Transverse colon (tissue), 4 donors: ENCODE results near the gene DDX54. TPM values are rescaled to one million over a fixed set of nuclear protein-coding genes. Genes with fewer than 3 reads are reported as not detected.

Source experiments
- DNase-seq: peaks from one replicate; pipeline ENCODE4 v3.0.0-alpha.2; 2019
- H3K27ac ChIP-seq, 4 donors: fragments of 200-600 bp; sonication (generic); 2 replicates each; pipeline ENCODE4 v1.5.1; 2016 to 2018; ENCODE audit warnings: inconsistent platforms in 4 of 4
- H3K27me3 ChIP-seq: fragments of 200-600 bp; sonication (generic); 2 replicates; pipeline ENCODE4 v1.5.1; 2017; ENCODE audit warnings: inconsistent platforms
- H3K36me3 ChIP-seq, 4 donors: fragments of 200-600 bp; sonication (generic); 2 replicates each; pipeline ENCODE4 v1.5.1; 2017 to 2019; ENCODE audit warnings: inconsistent platforms in 4 of 4
- H3K4me1 ChIP-seq, 4 donors: fragments of 200-600 bp; sonication (generic); 2 replicates each; pipeline ENCODE4 v1.5.1; 2017 to 2020; ENCODE audit warnings: inconsistent platforms in 4 of 4
- H3K4me3 ChIP-seq, 4 donors: fragments of 200-600 bp; sonication (generic); 1 replicate in 1 of 4; 2 replicates in 3 of 4; pipeline versions ENCODE4 v1.5.1 to v1.6.1; 2017 to 2019; ENCODE audit warnings: inconsistent platforms in 4 of 4
- H3K9me3 ChIP-seq, 2 donors: fragments of 200-600 bp; sonication (generic); 2 replicates each; pipeline ENCODE4 v1.5.1; 2017 to 2019; ENCODE audit warnings: inconsistent platforms in 2 of 2
- CTCF ChIP-seq, 5 experiments: fragments of 200-600 bp in 3 of 5; fragments of 450-650 bp in 2 of 5; sonication (generic) in 3 of 5; IDR thresholded peaks; 1 replicate in 2 of 5; 2 replicates in 3 of 5; pipeline ENCODE4 v1.5.1; 2016 to 2017; ENCODE audit warnings: antibody characterized with exemption in 5 of 5, inconsistent platforms in 3 of 5, mild to moderate bottlenecking in 2 of 5, moderate library complexity in 1 of 5
- EP300 ChIP-seq: sonication (generic); formaldehyde crosslinking; IDR thresholded peaks from one replicate; pipeline ENCODE4 v1.6.1; 2017; ENCODE audit warnings: antibody characterized with exemption, low read depth
- POLR2A ChIP-seq: fragments of 450-650 bp; IDR thresholded peaks from one replicate; pipeline ENCODE4 v1.6.1; 2016; ENCODE audit warnings: antibody characterized with exemption, mild to moderate bottlenecking, moderate library complexity
- POLR2AphosphoS5 ChIP-seq, 3 donors: sonication (generic); formaldehyde crosslinking; IDR thresholded peaks; one replicate each; pipeline ENCODE4 v1.6.1; 2016; ENCODE audit warnings: antibody characterized with exemption in 3 of 3
- WGBS, 2 donors: methylation state at CpG; one replicate each; pipeline ENCODE4 v1.1.5; 2018; ENCODE audit warnings: low coverage in 1 of 2; 5-methylcytosine and 5-hydroxymethylcytosine counted together
- in situ Hi-C, 4 donors: fragments of 200-750 bp; cut with MboI; loops; one replicate each; pipeline versions ENCODE4 v1.15.0 to v1.15.1; 2017; ENCODE audit warnings: low sequenced_read_pairs in 3 of 4, low pct_ligation_motif_present in 1 of 4, low pct_unique_long_range_greater_than_20kb in 1 of 4
- intact Hi-C: fragments of 100-400 bp; cut with DNase I; formaldehyde crosslinking; loops from one replicate; pipeline ENCODE4 v1.15.1; 2023; ENCODE audit warnings: low total_unique reads
- total RNA-seq, 4 donors: library from RNA; depleted of rRNA; stranded (reverse); fragments of >200 nt; gene quantifications; one replicate each; pipeline ENCODE4 v1.1.0, GENCODE V29; 2016

Gene DDX54
- total RNA-seq, 4 donors from 2014 or later, result 60.7 to 96.1 (median 72.8) TPM

- 41% methylated on average over 15 of the region's 18 CpGs; no CpG with 5 or more reads in 1 of the 2 donors for WGBS, 2 donors
- Histone ChIP-seq H3K27me3 (peaks cover 5% of the 10 kb centered on the region), H3K27ac (no peak overlapping the region), H3K9me3 (no peaks in the 10 kb centered on the region), H3K36me3 (no peaks in the 10 kb centered on the region), H3K4me1 (peaks cover 0 to 5% (median 1%) of the 10 kb centered on the region in 4 donors), H3K4me3 (no peak overlapping the region)
- in situ Hi-C loops (no loop called here), intact Hi-C loops (no loop called here)
- TF ChIP-seq EP300, result no peak
- no peak for DNase-seq
Observed at GRCh38 chr12:113130457-113131135, 54.7 kb downstream of the DDX54 start.

- Histone ChIP-seq H3K36me3 (no peaks in the 10 kb centered on the region), H3K4me1 (peaks cover 0 to under 1% (median 0%) of the 10 kb centered on the region in 4 donors), H3K4me3 (no peak overlapping the region), H3K27me3 (no peaks in the 10 kb centered on the region), H3K27ac (no peak overlapping the region), H3K9me3 (no peaks in the 10 kb centered on the region)
- TF ChIP-seq CTCF (IDR thresholded peaks at IDR 0.05), result no peak
- no peak for TF ChIP-seq EP300
- TF ChIP-seq POLR2AphosphoS5 (IDR thresholded peaks at IDR 0.05), result no peak
- TF ChIP-seq POLR2A, result no peak
- no peak for DNase-seq
- WGBS, 2 donors, result 77 to 94% methylated on average over 5 to 17 of the region's 17 CpGs
- in situ Hi-C loops (no loop called here), intact Hi-C loops (no loop called here)
Observed at GRCh38 chr12:113129664-113130456, 55.4 kb downstream of the DDX54 start.

- DNase-seq, result no peak
- H3K4me1 ChIP-seq, result no peaks in the 10 kb centered on the region
- H3K9me3 ChIP-seq, result no peaks in the 10 kb centered on the region
- H3K27ac ChIP-seq, result no peak overlapping the region
- TF ChIP-seq POLR2AphosphoS5 (IDR thresholded peaks at IDR 0.05) (no peak), CTCF (IDR thresholded peaks at IDR 0.05) (no peak), POLR2A (no peak), EP300 (no peak)
- H3K27me3 ChIP-seq, result no peaks in the 10 kb centered on the region
- no peak overlapping the region for H3K4me3 ChIP-seq
- in situ Hi-C loops, result no loop called here
- no peaks in the 10 kb centered on the region for H3K36me3 ChIP-seq
- intact Hi-C loops, result no loop called here
- WGBS, 2 donors, result 60 to 70% methylated on average over 3 to 9 of the region's 9 CpGs
Observed at GRCh38 chr12:113128802-113129663, 56.2 kb downstream of the DDX54 start.

GRCh38 chr12:113127791-113128199 is 57.5 kb downstream of the DDX54 start:
- no peaks in the 10 kb centered on the region for H3K27me3 ChIP-seq
- in situ Hi-C loops, result no loop called here
- DNase-seq, result no peak
- WGBS, 2 donors, result 29 to 47% methylated on average over 2 to 15 of the region's 15 CpGs
- H3K4me3 ChIP-seq, result no peak overlapping the region
- no peak overlapping the region for H3K27ac ChIP-seq
- no peaks in the 10 kb centered on the region for H3K36me3 ChIP-seq
- no peak for TF ChIP-seq POLR2A
- TF ChIP-seq CTCF (IDR thresholded peaks at IDR 0.05), result no peak
- TF ChIP-seq EP300, result no peak
- no peak for TF ChIP-seq POLR2AphosphoS5 (IDR thresholded peaks at IDR 0.05)
- H3K4me1 ChIP-seq, result no peaks in the 10 kb centered on the region
- H3K9me3 ChIP-seq, result peaks cover 0 to 5% of the 10 kb centered on the region in 2 donors
- intact Hi-C loops, result no loop called here
